ENCODE measurements around the gene BCO2. TPM values are rescaled to one million over a fixed set of nuclear protein-coding genes. Genes with fewer than 3 reads are reported as not detected.
A peak's percentile ranks its signal among the peaks of the same experiment; 100 is the strongest.

The BCO2 gene
- 10 to 100 TPM in 1 of 3 donors, 1 to 10 TPM in 2; 3.4 to 10.8 (median 5.2) TPM for total RNA-seq

- TF ChIP-seq CTCF (IDR thresholded peaks at IDR 0.05) (peak; percentile 51 to 84 (median 79)), POLR2A (IDR thresholded peaks at IDR 0.05) (no peak), POLR2AphosphoS5 (IDR thresholded peaks at IDR 0.05) (peak in 1 of 3 donors; percentile 25)
- intact Hi-C loops (cut with DNase I; ENCODE audit: low total_unique reads), result no loop called here
- no peaks in the 10 kb centered on the region for H3K36me3 ChIP-seq
- H3K27me3 ChIP-seq, result no peaks in the 10 kb centered on the region
- H3K4me3 ChIP-seq, result peak within 1 kb of the TSS; percentile 26 to 42 (median 37)
- H3K27ac ChIP-seq, result peak within 1 kb of the TSS; percentile 20 to 56
- DNase-seq (ENCODE audit: low spot score in 2 of 2), result peak; percentile 73 to 79
- H3K4me1 ChIP-seq, result no peaks in the 10 kb centered on the region
- no peaks in the 10 kb centered on the region for H3K9me3 ChIP-seq
Measured at GRCh38 chr11:112174789-112175598, at the start of gene BCO2. Gene BCO2, plus strand, starts transcription at chr11:112175512. Its CDS starts 90 bp downstream, at chr11:112175602.

GRCh38 chr11:112127056-112127455 is 48.3 kb upstream of the BCO2 start:
- no peak overlapping the region for H3K4me3 ChIP-seq
- H3K9me3 ChIP-seq, result no peaks in the 10 kb centered on the region
- intact Hi-C loops (cut with DNase I; ENCODE audit: low total_unique reads), result no loop called here
- TF ChIP-seq POLR2AphosphoS5 (IDR thresholded peaks at IDR 0.05), result no peak
- no peak for TF ChIP-seq CTCF (IDR thresholded peaks at IDR 0.05)
- no peak for TF ChIP-seq POLR2A (IDR thresholded peaks at IDR 0.05)
- H3K27me3 ChIP-seq, result no peaks in the 10 kb centered on the region
- DNase-seq (ENCODE audit: low spot score in 2 of 2), result no peak
- H3K27ac ChIP-seq, result no peak overlapping the region
- H3K36me3 ChIP-seq, result no peaks in the 10 kb centered on the region
- no peaks in the 10 kb centered on the region for H3K4me1 ChIP-seq

GRCh38 chr11:112128483-112129121 is 46.7 kb upstream of the BCO2 start:
- peak overlapping the region; percentile 5 to 53 for H3K27ac ChIP-seq
- H3K27me3 ChIP-seq, result no peaks in the 10 kb centered on the region
- no peaks in the 10 kb centered on the region for H3K9me3 ChIP-seq
- intact Hi-C loops (cut with DNase I; ENCODE audit: low total_unique reads), result no loop called here
- peak; percentile 74 to 82 for DNase-seq (ENCODE audit: low spot score in 2 of 2)
- H3K4me3 ChIP-seq, result no peak overlapping the region
- TF ChIP-seq POLR2A (IDR thresholded peaks at IDR 0.05) (no peak), POLR2AphosphoS5 (IDR thresholded peaks at IDR 0.05) (no peak)
- H3K36me3 ChIP-seq, result no peaks in the 10 kb centered on the region
- H3K4me1 ChIP-seq, result no peaks in the 10 kb centered on the region

- Histone ChIP-seq H3K27ac (no peak overlapping the region), H3K4me3 (no peak overlapping the region), H3K27me3 (no peaks in the 10 kb centered on the region), H3K9me3 (no peaks in the 10 kb centered on the region), H3K4me1 (no peaks in the 10 kb centered on the region), H3K36me3 (no peaks in the 10 kb centered on the region)
- TF ChIP-seq POLR2A (IDR thresholded peaks at IDR 0.05), result no peak
- no peak for TF ChIP-seq POLR2AphosphoS5 (IDR thresholded peaks at IDR 0.05)
- no peak for TF ChIP-seq CTCF (IDR thresholded peaks at IDR 0.05)
- intact Hi-C loops (cut with DNase I; ENCODE audit: low total_unique reads), result no loop called here
- no peak for DNase-seq (ENCODE audit: low spot score in 2 of 2)
Measured at GRCh38 chr11:112129656-112130055, 45.7 kb upstream of the BCO2 start.

GRCh38 chr11:112132737-112133136 is 42.6 kb upstream of the BCO2 start:
- TF ChIP-seq CTCF (IDR thresholded peaks at IDR 0.05), result no peak
- no peak for TF ChIP-seq POLR2A (IDR thresholded peaks at IDR 0.05)
- TF ChIP-seq POLR2AphosphoS5 (IDR thresholded peaks at IDR 0.05), result no peak
- intact Hi-C loops (cut with DNase I; ENCODE audit: low total_unique reads), result no loop called here
- Histone ChIP-seq H3K4me3 (no peak overlapping the region), H3K36me3 (no peaks in the 10 kb centered on the region), H3K27me3 (no peaks in the 10 kb centered on the region), H3K27ac (no peak overlapping the region), H3K4me1 (no peaks in the 10 kb centered on the region), H3K9me3 (no peaks in the 10 kb centered on the region)
- no peak for DNase-seq (ENCODE audit: low spot score in 2 of 2)

Data from breast epithelium (tissue), 4 donors.